Astrocyte of the spinal cord (primary cell): Measurements from ENCODE around the gene LAIR1.

Experiments
- DNase-seq: peaks from one replicate; pipeline ENCODE4 v3.0.0; 2011; ENCODE audit warnings: low read depth, low spot score
- H3K4me3 ChIP-seq: 2 replicates; pipeline ENCODE4 v1.5.1; 2011; ENCODE audit warnings: low read depth, mild to moderate bottlenecking, low read length, moderate library complexity
- in situ Hi-C: cut with HindIII; loops from 2 replicates; pipeline ENCODE4 v1.10.0; 2017; ENCODE audit warnings: low sequenced_read_pairs
- TF ChIP-seq, protein P1 (sequence below): IDR thresholded peaks from 2 replicates; pipeline ENCODE4 v1.5.1; 2012; ENCODE audit warnings: low read depth, mild to moderate bottlenecking, low read length, inconsistent platforms

LAIR1 gene

GRCh38 chr19:54309811-54310210 lies 54.9 kb downstream of the LAIR1 start:
- TF ChIP-seq, protein P1, sequence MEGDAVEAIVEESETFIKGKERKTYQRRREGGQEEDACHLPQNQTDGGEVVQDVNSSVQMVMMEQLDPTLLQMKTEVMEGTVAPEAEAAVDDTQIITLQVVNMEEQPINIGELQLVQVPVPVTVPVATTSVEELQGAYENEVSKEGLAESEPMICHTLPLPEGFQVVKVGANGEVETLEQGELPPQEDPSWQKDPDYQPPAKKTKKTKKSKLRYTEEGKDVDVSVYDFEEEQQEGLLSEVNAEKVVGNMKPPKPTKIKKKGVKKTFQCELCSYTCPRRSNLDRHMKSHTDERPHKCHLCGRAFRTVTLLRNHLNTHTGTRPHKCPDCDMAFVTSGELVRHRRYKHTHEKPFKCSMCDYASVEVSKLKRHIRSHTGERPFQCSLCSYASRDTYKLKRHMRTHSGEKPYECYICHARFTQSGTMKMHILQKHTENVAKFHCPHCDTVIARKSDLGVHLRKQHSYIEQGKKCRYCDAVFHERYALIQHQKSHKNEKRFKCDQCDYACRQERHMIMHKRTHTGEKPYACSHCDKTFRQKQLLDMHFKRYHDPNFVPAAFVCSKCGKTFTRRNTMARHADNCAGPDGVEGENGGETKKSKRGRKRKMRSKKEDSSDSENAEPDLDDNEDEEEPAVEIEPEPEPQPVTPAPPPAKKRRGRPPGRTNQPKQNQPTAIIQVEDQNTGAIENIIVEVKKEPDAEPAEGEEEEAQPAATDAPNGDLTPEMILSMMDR = no peak
- DNase-seq = no peak
- H3K4me3 ChIP-seq = no peak overlapping the region
- in situ Hi-C loops = no loop called here

DNA sequence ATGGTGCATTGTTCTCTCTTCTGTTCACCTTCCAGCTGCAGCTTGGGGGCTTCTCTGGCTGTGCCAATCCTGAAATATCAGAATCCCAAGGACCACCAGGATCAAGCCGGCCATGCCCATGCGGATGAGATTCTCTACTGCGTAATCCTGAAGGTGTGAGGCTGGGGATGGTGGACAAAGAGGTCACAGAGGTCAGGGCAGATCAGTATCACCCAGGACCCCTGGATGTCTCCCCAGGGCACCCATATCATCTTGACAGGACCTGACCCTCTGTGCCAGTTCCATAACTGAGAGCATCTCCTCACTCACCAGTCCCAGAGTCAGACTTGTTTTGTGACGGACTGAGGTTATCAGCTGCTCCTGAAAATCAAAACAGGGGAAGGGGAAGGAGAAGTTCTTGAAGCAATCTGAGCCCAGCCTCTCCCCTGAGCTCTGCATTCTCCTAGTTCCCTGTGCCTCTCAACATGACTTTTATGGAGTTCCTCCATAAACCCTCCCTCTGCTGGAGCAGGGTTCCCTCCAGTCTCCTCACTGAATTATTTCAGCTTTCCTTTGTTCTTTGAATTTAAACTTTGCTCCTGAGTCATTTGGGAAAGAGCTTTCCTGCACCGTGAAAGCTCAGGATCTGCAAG lies 57.2 kb downstream of the LAIR1 start:
- DNase-seq = no peak
- no peak overlapping the region for H3K4me3 ChIP-seq
- in situ Hi-C loops = no loop called here
- TF ChIP-seq, protein P1 = no peak

DNA sequence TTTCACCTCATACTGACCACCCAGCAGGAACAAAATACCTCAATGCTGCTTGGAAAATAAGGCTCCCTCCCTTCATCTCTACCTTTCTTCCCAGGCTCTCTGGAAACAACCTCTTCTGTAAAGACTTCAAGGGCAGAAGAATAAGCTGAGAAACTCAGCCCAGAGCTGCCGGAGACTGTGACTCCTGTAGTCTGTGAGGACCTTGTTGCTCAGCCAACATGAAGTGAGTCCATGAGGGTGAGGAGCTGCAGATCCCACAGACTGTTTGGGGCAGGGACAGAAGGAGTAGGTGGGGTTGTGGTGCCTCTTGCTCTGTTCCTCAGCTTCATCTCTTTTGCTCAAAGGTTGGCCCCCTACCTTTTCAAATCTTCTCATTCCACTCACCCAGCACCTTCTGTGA lies 59.6 kb downstream of the LAIR1 start:
- no peak overlapping the region for H3K4me3 ChIP-seq
- in situ Hi-C loops = no loop called here
- no peak for DNase-seq
- TF ChIP-seq, protein P1 = no peak

- H3K4me3 ChIP-seq = no peak overlapping the region
- DNase-seq = no peak
- in situ Hi-C loops = no loop called here
- TF ChIP-seq, protein P1 = no peak
These were observed 62.5 kb downstream of the LAIR1 start for GRCh38 chr19:54302257-54302656.
